Measurements from ENCODE around the gene INO80.

DNA sequence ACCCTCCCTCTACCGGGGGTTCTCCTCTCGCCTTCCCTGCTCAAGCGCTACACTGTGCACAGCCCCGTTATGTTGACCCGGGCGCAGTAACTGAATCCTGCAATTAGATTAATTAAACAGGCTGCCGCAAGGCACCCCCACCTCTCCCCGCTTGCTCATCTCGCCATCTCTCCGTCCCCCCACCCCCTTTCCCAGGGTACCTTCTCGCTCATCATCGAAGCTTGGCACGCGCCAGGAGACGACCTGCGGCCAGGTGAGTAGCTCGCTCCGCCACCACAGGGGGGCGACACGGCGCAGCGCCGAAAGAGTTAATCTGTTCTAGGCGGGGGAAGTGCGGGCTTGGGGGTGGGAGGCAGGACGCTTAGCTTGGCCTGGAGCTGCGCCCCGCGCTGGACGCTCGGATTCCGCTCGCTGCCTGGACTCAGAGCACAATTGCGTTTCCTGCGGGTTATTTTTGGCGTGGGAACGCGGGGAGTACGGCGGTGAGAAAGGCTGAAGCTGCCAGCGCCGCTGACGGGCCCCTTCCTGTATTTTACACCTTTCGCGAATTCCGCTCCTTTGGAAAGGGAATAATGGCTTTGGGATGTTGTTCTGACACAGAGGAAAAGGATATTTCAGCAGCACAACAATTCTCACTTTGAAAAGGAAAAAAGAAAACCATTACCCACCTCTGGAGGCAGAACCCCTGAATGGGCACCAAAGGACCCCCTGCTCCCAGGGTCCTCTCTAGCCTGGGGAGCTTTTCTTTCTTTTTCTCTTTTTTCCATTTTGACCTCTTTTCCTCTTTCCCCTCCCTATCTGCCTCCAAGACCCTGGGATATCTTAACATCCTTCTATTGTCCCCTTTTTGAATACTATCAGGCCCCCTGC, 185.4 kb downstream of the INO80 start:
- no peak for TF ChIP-seq POLR2AphosphoS5 (IDR thresholded peaks at IDR 0.05; ENCODE audit: low read depth, low read length)
- TF ChIP-seq, protein P1, sequence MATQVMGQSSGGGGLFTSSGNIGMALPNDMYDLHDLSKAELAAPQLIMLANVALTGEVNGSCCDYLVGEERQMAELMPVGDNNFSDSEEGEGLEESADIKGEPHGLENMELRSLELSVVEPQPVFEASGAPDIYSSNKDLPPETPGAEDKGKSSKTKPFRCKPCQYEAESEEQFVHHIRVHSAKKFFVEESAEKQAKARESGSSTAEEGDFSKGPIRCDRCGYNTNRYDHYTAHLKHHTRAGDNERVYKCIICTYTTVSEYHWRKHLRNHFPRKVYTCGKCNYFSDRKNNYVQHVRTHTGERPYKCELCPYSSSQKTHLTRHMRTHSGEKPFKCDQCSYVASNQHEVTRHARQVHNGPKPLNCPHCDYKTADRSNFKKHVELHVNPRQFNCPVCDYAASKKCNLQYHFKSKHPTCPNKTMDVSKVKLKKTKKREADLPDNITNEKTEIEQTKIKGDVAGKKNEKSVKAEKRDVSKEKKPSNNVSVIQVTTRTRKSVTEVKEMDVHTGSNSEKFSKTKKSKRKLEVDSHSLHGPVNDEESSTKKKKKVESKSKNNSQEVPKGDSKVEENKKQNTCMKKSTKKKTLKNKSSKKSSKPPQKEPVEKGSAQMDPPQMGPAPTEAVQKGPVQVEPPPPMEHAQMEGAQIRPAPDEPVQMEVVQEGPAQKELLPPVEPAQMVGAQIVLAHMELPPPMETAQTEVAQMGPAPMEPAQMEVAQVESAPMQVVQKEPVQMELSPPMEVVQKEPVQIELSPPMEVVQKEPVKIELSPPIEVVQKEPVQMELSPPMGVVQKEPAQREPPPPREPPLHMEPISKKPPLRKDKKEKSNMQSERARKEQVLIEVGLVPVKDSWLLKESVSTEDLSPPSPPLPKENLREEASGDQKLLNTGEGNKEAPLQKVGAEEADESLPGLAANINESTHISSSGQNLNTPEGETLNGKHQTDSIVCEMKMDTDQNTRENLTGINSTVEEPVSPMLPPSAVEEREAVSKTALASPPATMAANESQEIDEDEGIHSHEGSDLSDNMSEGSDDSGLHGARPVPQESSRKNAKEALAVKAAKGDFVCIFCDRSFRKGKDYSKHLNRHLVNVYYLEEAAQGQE (IDR thresholded peaks at IDR 0.05; ENCODE audit: insufficient read depth in 1 of 2, low read depth in 2 of 2, low read length in 2 of 2): 0 out of 4 replicates have a peak, but pooled peaks of 1 of the 2 experiments have one; percentile 18
- no peak for TF ChIP-seq TAF1 (IDR thresholded peaks at IDR 0.05; ENCODE audit: borderline replicate concordance, insufficient read depth, low read length)
- TF ChIP-seq SIN3A (IDR thresholded peaks at IDR 0.05; ENCODE audit: borderline replicate concordance, insufficient read depth, low read length): no peak
- TF ChIP-seq FOXP2 (optimal IDR thresholded peaks at IDR 0.05; ENCODE audit: borderline replicate concordance, extremely low read depth, extremely low read length, insufficient read depth): no peak

Data from PFSK-1 (cell line).